GOT3 (cell line): ENCODE results near the gene MRS2.
"Not testable (repeated sequence)": the region's sequence is repeated elsewhere in the genome, so short reads cannot be mapped to it uniquely, and the experiment has no call there.

Source experiments
- DNase-seq: peaks from one replicate; lab custom pipeline; 2025; ENCODE audit warnings: mixed read lengths; lab: John Stamatoyannopoulos, UW

The MRS2 gene

GRCh38 chr6:24402697-24403500 is at the start of gene MRS2:
MRS2 (plus strand) TSS chr6:24402936; CDS start chr6:24403047, 111 bp downstream.
- DNase-seq: peak; percentile 19

GRCh38 chr6:24353861-24354260 is 48.9 kb upstream of the MRS2 start:
- DNase-seq: no peak

GRCh38 chr6:24355393-24355792 is 47.3 kb upstream of the MRS2 start:
- no peak for DNase-seq

DNA sequence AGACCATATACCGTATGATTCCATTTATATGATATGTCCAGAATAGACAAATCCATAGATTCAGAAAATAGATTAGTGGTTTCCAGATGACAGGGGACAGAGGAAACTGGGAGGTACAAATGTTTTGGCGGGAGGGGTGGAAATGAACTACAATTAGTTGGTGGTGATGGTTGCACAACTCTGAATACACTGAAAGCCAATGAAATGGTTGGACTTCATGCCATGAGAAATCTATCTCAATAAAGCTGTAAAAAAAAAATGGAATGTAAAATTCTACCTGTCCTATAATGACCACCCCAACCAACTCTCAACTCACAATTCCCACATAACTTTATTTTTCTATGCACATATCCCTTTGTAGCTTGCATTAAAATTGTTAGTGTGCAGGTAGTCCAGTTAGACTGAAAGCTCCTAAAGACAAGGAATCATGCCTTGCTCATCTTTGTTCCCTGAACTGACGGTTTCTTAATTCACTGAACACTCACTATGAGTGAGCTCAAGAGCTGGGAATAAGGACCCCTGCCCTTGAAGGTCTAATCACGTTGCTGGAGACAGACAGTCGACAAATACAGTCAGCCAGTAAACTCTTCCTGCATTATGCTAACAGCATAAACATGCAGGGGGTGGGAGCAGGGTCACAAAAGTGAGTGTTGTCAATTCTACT is 46.3 kb upstream of the MRS2 start:
- no peak for DNase-seq

GRCh38 chr6:24357336-24358218 is 45.2 kb upstream of the MRS2 start, which contains the start of gene DCDC2:
DCDC2 (minus strand) TSS chr6:24358059; CDS start chr6:24357750, 309 bp downstream.
- DNase-seq: no peak

DNA sequence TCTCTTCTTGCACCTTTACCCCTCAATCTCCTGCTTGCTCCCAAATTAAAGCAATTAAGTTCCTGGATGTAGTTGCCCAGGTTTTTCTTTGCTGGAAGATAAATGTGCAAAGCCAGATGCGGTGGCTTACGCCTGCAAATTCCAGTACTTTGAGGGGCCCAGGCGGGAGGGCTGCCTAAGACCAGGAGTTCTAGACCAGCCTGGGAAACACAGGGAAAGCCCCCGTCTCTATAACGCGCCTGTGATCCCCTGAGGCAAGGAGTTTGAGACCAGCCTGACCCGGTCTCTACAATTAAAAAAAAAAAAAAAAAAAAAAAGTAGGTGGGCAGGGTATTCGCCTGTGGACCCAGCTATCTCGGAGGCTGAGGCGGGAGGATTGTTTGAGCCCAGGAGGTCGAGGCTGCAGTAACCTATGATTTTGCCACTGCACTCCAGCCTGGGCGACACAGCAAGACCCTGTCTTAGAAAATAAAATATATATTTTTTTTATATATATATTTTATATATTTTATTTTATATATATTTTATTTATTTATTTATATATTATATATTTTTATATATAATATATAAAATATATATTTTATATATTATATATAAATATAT is 44.4 kb upstream of the MRS2 start:
- DNase-seq: no peak

DNA sequence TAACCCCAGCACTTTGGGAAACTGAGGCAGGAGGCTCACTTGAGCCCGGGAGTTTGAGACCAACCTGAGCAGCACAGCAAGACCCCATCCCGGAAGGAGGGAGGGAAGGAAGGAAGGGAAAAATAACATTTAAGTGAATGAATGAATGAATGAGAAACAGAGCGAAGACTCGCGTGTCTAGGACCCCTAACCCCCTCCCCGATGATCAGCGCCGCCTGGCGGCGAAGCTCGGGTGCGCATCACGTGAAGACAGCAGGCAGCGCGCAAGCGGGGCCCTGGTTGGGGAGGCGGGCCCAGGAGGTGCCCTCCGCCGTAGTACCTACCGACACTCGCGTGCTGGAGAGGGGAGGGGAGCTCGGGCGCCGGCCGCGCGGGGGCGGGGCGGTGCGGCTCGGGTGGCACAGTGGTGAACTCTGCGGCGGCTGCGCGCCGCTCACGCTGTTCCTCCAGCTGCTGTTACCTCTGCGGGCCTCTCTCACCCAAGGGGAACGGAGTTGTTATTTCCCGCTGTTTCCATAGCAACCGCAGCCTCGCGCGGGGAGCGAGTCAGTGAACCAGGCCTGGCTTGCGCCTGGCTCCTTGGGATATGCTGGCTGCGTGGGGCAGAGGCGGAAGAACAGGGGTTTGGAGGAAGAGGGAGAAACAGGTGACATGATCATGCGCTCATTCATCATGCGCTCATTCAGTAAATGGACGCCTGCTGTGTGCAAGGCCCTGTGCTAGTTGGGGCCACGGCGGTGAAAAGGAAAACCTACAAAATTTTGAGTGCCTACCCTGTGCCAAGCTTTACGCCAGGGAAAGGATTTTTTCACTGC is 42.9 kb upstream of the MRS2 start:
- DNase-seq: peak; percentile 56

- DNase-seq: not testable (repeated sequence)
Observed at GRCh38 chr6:24362363-24362762, 40.4 kb upstream of the MRS2 start.

DNA sequence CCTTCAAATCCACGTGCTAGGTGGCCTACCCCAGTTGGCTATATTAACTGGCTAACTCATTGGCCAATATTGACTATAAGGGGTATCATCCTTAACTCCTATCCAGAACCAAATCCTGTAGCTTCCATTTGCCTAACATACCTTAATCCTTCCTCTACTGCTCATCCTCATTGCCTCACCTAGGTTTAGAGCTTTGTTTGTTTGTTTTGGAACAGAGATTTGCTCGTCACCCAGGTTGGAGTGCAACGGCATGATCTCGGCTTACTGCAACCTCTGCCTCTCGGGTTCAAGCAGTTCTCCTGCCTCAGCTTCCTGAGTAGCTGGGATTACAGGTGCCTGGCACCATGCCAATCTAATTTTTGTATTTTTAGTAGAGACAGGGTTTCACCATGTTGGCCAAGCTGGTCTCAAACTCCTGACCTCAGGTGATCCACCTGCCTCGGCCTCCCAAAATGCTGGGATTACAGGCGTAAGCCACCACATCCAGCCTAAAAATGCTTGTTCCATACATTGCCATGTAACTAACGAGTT is 37.6 kb upstream of the MRS2 start:
- DNase-seq: not testable (repeated sequence)

DNA sequence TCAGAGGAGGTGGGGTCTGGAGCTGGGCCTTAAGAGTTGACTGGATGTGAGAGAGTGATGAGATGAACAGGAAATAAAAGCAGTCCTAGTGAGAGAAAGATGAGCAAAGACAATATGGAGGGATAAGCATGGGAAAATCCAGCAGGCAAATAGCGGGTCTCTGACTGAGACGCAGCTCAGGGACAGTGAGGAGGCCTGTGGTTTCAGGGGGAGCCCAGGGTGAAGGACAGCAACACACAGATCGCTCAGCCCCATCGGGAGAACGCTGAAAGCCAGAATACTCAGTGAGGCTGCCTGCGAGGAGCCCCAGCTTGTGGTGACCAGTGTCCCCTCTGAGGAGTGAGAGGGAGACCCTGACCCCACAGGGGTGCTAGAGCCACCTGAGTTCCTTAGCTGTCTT is 28.1 kb upstream of the MRS2 start:
- no peak for DNase-seq

- DNase-seq: no peak
Observed at GRCh38 chr6:24376871-24377270, 25.9 kb upstream of the MRS2 start.

- no peak for DNase-seq
Observed at GRCh38 chr6:24378473-24379097, 24.2 kb upstream of the MRS2 start.

DNA sequence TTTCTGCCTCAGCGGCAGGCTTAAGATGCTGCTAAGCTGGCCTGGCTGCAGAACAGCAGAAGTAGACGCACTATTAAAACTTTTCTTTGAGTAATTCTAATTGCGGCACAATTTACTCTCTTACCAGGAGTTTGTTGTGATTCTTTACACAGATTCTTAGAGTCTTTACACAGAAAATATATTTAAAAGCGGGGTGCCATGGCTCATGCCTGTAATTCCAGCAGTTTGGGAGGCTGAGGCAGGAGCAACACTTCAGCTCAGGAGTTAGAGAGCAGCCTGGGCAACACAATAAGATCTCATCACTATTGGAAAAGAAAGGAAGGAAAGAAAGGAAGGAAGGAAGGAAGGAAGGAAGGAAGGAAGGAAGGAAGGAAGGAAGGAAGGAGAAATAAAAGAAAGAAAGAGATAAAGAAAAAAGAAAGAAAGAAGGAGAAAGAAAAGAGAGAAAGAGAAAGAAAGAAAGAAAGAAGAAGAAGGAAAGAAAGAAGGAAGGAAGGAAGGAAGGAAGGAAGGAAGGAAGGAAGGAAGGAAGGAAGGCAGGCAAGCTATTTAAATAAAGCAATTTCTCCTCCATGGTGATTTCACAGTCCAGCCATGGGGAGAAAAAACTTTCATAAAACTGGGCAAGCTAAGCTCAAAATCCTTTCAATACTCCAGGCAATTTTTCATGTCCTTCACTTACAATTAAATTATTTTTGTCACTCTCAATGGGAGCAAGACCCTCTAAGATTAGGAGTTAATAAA is 21.1 kb upstream of the MRS2 start:
- DNase-seq: no peak

GRCh38 chr6:24382220-24382540 is 20.6 kb upstream of the MRS2 start:
- no peak for DNase-seq

GRCh38 chr6:24382891-24383494 is 19.7 kb upstream of the MRS2 start:
- not testable (repeated sequence) for DNase-seq

DNA sequence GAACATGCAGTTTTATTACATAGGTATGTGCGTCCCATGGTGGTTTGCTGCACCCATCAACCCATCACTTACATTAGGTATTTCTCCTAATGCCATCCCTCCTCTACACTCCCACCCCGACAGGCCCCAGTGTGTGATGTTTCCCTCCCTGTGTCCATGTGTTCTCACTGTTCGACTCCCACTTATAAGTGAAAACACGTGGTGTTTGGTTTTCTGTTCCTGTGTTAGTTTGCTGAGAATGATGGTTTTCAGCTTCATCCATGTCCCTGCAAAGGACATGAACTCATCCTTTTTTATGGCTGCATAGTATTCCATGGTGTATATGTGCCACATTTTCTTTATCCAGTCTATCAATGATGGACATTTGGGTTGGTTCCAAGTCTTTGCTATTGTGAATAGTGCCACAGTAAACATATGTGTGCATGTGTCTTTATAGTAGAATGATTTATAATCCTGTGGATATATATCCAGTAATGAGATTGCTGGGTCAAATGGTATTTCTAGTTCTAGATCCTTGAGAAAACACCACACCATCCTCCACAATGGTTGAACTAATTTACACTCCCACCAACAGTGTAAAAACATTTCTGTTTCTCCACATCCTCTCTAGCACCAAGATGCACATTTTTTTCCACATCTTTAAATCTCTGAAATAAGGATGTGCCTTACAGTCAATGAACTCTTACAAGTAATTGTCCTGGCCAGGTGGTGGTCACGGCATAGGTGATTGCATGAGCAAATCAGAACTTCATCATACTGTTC is 18.2 kb upstream of the MRS2 start:
- DNase-seq: not testable (repeated sequence)

DNA sequence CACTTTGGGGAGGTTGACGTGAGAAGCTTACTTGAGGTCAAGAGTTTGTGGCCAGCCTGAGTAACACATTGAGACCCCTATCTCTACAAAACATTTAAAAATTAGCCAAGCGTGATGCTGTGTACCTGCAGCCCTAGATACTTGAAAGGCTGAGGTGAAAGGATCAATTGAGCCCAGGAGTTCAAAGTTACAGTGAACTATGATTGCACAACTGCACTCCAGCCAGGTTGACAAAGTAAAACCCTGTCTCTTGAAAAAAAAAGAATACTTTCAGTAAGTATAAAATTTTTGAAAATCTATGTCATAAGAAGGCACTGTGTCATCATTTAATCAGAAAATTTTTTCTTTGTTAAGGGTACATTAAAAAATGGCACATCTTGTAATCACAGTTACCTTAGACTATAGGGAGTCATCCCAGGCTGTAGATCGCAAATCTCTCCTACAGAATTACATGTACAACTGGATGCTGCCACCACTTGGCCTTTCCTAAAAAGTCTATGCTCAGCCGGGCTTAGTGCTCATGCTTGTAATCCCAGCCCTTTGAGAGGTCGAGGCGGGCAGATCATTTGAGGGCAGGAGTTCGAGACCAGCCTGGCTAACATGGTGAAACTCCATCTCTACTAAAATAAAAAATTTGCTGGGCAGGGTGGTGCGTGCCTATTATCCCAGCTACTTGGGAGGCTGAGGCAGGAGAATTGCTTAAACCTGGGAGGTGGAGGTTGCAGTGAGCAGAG is 17.0 kb upstream of the MRS2 start:
- DNase-seq: no peak

DNA sequence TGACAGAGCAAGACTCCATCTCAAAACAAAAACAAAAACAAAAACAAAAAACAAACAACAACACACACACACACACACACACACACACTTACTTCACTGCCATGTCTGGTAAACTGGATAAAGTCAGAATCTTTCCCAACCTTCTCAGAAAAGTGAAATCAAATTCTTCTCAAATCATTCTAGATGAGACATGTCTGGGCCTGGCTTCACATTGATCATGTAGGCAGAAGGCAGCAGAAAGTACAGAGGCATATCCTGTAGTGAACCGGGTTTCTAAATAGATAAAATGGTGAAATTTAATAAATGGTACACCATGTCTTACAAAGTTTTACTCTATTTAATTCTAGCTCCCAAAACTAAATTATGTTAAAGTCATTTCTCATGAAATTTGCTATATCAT is 14.9 kb upstream of the MRS2 start:
- no peak for DNase-seq
